SU-DHL-6 (cell line): ENCODE results near the gene RSPRY1.

Experiments used
- EZH2phosphoT487 ChIP-seq: fragments of 200-600 bp; sonication (generic), shearing (Covaris generic); conservative IDR thresholded peaks from 2 replicates; pipeline ENCODE4 v1.6.1; 2018; ENCODE audit warnings: mild to moderate bottlenecking, antibody characterized with exemption, low read length, moderate library complexity, mixed read lengths
- TF ChIP-seq, protein P1 (sequence below): fragments of 200-600 bp; sonication (generic); IDR thresholded peaks from one replicate; pipeline ENCODE4 v1.5.1; 2017; ENCODE audit warnings: antibody characterized with exemption, mild to moderate bottlenecking, low read length, moderate library complexity; ENCODE audit not compliant: insufficient read depth, poor library complexity, severe bottlenecking

DNA sequence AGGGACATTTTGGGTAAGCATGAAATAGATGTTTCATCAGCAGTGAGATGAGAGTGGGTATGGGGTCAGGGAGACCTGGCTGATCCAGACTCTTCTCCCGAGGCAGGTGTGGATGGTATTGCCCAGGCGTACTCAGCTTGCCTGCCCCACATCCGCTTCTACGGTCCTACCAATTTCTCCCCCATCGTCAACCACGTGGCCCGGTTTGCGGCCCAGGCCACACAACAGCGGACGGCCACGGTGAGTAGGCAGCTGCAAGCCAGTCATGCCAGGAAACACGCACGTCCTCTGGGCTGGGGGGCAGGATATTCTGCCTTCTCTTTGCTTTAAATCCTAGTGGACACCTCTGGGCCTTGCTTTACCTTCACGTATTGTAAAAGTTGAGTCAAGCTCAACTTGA lies 49.1 kb upstream of the RSPRY1 start:
- TF ChIP-seq, protein P1, sequence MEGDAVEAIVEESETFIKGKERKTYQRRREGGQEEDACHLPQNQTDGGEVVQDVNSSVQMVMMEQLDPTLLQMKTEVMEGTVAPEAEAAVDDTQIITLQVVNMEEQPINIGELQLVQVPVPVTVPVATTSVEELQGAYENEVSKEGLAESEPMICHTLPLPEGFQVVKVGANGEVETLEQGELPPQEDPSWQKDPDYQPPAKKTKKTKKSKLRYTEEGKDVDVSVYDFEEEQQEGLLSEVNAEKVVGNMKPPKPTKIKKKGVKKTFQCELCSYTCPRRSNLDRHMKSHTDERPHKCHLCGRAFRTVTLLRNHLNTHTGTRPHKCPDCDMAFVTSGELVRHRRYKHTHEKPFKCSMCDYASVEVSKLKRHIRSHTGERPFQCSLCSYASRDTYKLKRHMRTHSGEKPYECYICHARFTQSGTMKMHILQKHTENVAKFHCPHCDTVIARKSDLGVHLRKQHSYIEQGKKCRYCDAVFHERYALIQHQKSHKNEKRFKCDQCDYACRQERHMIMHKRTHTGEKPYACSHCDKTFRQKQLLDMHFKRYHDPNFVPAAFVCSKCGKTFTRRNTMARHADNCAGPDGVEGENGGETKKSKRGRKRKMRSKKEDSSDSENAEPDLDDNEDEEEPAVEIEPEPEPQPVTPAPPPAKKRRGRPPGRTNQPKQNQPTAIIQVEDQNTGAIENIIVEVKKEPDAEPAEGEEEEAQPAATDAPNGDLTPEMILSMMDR, result no peak
- TF ChIP-seq EZH2phosphoT487, result no peak
